Astrocyte of the cerebellum (primary cell): ENCODE measurements around the gene APOBEC3A.

ENCODE experiments used
- DNase-seq: peaks from one replicate; pipeline ENCODE4 v3.0.0-alpha.2; 2011; ENCODE audit warnings: low read depth
- H3K4me3 ChIP-seq: 2 replicates; pipeline ENCODE4 v1.5.1; 2011; ENCODE audit warnings: mild to moderate bottlenecking, low read depth, low read length, moderate library complexity
- in situ Hi-C: cut with HindIII; loops from 2 replicates; pipeline ENCODE4 v1.10.0; 2017; ENCODE audit warnings: low sequenced_read_pairs
- TF ChIP-seq, protein P1 (sequence below): IDR thresholded peaks from 2 replicates; pipeline ENCODE4 v1.5.1; 2012; ENCODE audit warnings: low read length, low read depth, moderate library complexity, mild to moderate bottlenecking; ENCODE audit errors: missing control alignments

The APOBEC3A gene

DNA sequence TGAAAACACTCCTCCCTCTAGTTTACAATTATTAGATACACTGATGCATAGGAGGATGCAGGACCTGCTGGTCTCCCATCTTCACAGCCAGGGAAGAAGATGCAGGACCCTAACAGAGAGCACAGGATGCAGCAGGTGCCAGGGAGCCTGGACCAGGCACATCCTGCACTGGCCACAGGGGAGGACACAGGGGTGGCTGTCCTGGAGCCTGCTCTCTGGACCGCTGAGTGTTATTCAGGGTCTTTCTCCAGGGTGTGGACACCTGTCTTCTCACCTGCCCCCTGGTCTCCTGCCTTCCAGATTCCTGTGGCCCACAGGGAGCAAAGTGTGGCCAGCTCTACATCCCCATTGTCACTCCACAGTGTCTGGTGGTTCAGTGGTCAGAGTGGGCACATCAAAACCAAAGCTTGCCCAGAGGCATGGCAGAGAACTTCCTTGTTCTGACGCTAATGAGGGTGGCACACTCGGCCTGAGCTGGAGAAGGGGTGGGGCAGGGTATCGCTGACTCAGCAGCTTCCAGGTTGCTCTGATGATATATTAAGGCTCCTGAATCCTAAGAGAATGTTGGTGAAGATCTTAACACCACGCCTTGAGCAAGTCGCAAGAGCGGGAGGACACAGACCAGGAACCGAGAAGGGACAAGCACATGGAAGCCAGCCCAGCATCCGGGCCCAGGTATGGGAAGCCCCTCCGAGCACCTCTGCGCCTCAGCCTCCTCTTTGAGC lies at the start of gene APOBEC3A:
TSS of gene APOBEC3A (plus strand) at position 564 of the 725 bp plus-strand sequence. CDS start at position 647, 83 bp downstream.
- TF ChIP-seq, protein P1, sequence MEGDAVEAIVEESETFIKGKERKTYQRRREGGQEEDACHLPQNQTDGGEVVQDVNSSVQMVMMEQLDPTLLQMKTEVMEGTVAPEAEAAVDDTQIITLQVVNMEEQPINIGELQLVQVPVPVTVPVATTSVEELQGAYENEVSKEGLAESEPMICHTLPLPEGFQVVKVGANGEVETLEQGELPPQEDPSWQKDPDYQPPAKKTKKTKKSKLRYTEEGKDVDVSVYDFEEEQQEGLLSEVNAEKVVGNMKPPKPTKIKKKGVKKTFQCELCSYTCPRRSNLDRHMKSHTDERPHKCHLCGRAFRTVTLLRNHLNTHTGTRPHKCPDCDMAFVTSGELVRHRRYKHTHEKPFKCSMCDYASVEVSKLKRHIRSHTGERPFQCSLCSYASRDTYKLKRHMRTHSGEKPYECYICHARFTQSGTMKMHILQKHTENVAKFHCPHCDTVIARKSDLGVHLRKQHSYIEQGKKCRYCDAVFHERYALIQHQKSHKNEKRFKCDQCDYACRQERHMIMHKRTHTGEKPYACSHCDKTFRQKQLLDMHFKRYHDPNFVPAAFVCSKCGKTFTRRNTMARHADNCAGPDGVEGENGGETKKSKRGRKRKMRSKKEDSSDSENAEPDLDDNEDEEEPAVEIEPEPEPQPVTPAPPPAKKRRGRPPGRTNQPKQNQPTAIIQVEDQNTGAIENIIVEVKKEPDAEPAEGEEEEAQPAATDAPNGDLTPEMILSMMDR = no peak
- no peak for DNase-seq
- in situ Hi-C loops = loop anchor here (5.0 kb wide), 1 partner anchor 35 kb away; no protein-coding TSS in a partner anchor
- H3K4me3 ChIP-seq = no peak within 1 kb of the TSS

DNA sequence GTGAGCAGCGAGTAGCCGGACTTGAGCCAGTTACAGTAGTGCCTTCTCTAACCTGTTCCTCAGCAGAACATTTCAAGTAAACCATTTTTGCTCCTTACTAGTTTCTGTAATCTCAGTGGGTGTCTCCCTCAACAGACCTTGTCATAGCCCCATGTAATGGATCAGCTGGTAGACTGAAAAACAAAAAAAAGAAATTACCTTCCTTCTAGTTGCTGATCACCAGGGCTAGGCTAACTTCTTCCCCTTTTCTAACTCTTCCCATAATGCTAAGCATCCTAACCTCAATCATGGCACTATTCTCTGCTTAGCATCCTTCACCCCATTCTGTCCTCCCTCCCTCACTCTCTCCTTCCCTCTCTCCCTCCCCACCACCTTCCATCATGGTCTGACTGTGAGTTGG lies 49.6 kb upstream of the APOBEC3A start:
- no peak overlapping the region for H3K4me3 ChIP-seq
- TF ChIP-seq, protein P1 = no peak
- in situ Hi-C loops = no loop called here
- DNase-seq = no peak

DNA sequence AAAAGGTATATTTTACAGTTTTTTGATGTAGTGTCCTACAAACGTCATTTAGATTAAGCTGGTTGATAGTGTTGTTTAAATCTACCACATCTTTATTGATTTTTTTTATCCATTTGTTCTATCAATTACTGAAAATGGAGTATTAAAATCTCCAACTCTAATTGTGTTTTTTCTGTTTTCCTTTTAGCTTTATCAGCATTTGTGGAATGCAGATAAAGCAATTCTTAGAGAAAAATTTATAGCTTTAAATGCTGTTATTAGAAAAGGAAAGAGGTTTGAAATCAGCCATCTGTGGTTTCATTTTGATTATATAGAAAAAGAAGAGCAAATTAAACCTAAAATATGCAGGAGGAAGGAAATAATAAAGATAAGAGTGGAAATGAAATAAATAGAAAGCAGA lies 46.0 kb upstream of the APOBEC3A start:
- H3K4me3 ChIP-seq = no peak overlapping the region
- TF ChIP-seq, protein P1 = no peak
- in situ Hi-C loops = no loop called here
- DNase-seq = no peak

DNA sequence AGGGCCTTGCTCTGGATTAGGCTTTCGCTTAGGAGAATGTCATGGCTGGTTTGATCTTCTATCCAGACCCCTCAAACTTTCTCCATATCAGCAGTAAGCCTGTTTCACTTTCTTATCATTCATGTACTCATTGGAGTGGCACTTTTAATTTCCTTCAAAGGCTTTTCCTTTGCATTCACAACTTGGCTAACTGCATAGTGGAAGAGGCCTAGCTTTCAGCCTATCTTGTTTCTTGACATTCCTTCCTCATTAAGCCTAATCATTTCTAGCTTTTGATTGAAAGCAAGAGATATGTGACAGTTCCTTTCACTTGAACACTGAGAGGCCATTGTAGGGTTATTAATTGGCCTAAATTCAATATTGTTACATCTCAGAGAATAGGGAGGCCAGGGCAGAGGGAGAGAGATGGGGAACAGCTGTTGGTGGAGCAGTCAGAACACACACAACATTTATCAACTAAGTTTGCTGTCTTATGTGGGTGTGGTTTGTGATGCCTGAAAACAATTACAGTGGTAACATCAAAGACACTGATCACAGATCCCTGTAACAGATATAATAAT lies 37.7 kb upstream of the APOBEC3A start:
- TF ChIP-seq, protein P1 = no peak
- no peak overlapping the region for H3K4me3 ChIP-seq
- no peak for DNase-seq
- in situ Hi-C loops = loop anchor here (5.0 kb wide), 1 partner anchor 38 kb away; the partner anchor contains the start of gene APOBEC3A

DNA sequence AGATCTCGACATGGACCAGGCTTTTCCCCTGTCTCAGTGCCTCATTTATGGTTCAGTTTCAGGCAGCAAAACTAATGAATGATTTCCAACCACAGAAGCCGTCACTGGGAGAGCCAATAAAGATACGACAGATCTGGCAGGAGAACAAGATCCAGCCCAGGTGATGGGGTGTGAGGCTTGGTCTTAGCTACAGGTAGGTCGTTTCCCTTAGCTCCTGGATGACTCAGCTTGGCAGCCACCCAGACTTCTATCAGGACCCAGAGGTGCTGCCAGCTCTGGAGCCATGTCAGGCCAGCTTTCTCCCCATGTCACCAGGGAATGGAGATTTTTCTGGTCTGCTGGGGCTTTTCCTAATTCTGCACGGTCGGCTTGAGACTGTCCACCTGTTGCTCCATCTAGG lies 36.3 kb upstream of the APOBEC3A start:
- TF ChIP-seq, protein P1 = no peak
- no peak overlapping the region for H3K4me3 ChIP-seq
- DNase-seq = no peak
- in situ Hi-C loops = loop anchor here (5.0 kb wide), 1 partner anchor 36 kb away; the partner anchor contains the start of gene APOBEC3A

DNA sequence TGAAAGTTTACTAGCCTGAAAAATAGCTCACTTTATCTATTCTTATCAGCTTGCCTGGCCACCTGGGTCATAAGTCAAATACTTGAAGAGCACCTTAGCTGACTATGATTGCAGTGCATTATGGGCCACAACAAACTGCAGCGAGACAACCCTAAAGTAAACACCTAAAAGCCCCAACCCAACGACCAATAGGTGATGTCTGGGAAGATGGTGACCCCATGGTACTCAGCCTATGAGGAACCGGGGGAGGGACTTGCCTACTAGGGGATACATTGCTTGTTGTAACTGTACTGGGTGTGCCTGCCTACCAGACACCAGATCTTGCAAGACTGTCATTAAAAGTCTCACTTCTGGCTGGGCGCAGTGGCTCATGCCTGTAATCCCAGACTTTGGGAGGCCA lies 35.6 kb upstream of the APOBEC3A start:
- in situ Hi-C loops = loop anchor here (5.0 kb wide), 1 partner anchor 35 kb away; the partner anchor contains the start of gene APOBEC3A
- TF ChIP-seq, protein P1 = no peak
- DNase-seq = no peak
- no peak overlapping the region for H3K4me3 ChIP-seq
